ENCODE results near the gene GPR183.

The GPR183 gene

GRCh38 chr13:99294958-99295357, 12.2 kb downstream of the GPR183 start:
- H3K9ac ChIP-seq (ENCODE audit: low read depth, low read length) = no peak overlapping the region
- H3K4me1 ChIP-seq (ENCODE audit: control insufficient read depth, insufficient read depth, low read length) = peaks cover 3% of the 10 kb centered on the region; the same call in 1 of the 2 replicates
- H3K36me3 ChIP-seq (ENCODE audit: control insufficient read depth, insufficient read depth, low read length) = 0 out of 2 replicates have a peak, but pooled peaks cover 3% of the 10 kb centered on the region

GRCh38 chr13:99294198-99294597, 13.0 kb downstream of the GPR183 start:
- Histone ChIP-seq H3K27ac (ENCODE audit: low read depth, low read length) (no peak overlapping the region), H3K9me3 (ENCODE audit: control insufficient read depth, insufficient read depth, low read length) (no peaks in the 10 kb centered on the region), H3K4me1 (ENCODE audit: control insufficient read depth, insufficient read depth, low read length) (no peaks in the 10 kb centered on the region; the same call in 1 of the 2 replicates), H3K27me3 (ENCODE audit: control insufficient read depth, insufficient read depth, low read length) (no peaks in the 10 kb centered on the region), H3K9ac (ENCODE audit: low read depth, low read length) (no peak overlapping the region), H3K4me3 (ENCODE audit: low read depth, low read length) (no peak overlapping the region), H3K36me3 (ENCODE audit: control insufficient read depth, insufficient read depth, low read length) (0 out of 2 replicates have a peak, but pooled peaks cover 3% of the 10 kb centered on the region)

More at GRCh38 chr13:99294958-99295357, 12.2 kb downstream of the GPR183 start:
- H3K9me3 ChIP-seq (ENCODE audit: control insufficient read depth, insufficient read depth, low read length) = no peaks in the 10 kb centered on the region
- H3K27ac ChIP-seq (ENCODE audit: low read depth, low read length) = no peak overlapping the region
- H3K27me3 ChIP-seq (ENCODE audit: control insufficient read depth, insufficient read depth, low read length) = no peaks in the 10 kb centered on the region
- no peak overlapping the region for H3K4me3 ChIP-seq (ENCODE audit: low read depth, low read length)

GRCh38 chr13:99293178-99293577, 14.0 kb downstream of the GPR183 start:
- H3K36me3 ChIP-seq (ENCODE audit: control insufficient read depth, insufficient read depth, low read length) = 0 out of 2 replicates have a peak, but pooled peaks cover 3% of the 10 kb centered on the region
- no peaks in the 10 kb centered on the region for H3K9me3 ChIP-seq (ENCODE audit: control insufficient read depth, insufficient read depth, low read length)
- no peak overlapping the region for H3K9ac ChIP-seq (ENCODE audit: low read depth, low read length)
- no peaks in the 10 kb centered on the region for H3K27me3 ChIP-seq (ENCODE audit: control insufficient read depth, insufficient read depth, low read length)
- H3K27ac ChIP-seq (ENCODE audit: low read depth, low read length) = no peak overlapping the region
- no peaks in the 10 kb centered on the region; the same call in 1 of the 2 replicates for H3K4me1 ChIP-seq (ENCODE audit: control insufficient read depth, insufficient read depth, low read length)
- H3K4me3 ChIP-seq (ENCODE audit: low read depth, low read length) = no peak overlapping the region

- H3K36me3 ChIP-seq (ENCODE audit: control insufficient read depth, insufficient read depth, low read length) = 0 out of 2 replicates have a peak, but pooled peaks cover 8% of the 10 kb centered on the region
- no peak overlapping the region for H3K4me3 ChIP-seq (ENCODE audit: low read depth, low read length)
- H3K9me3 ChIP-seq (ENCODE audit: control insufficient read depth, insufficient read depth, low read length) = no peaks in the 10 kb centered on the region
- H3K27me3 ChIP-seq (ENCODE audit: control insufficient read depth, insufficient read depth, low read length) = no peaks in the 10 kb centered on the region
- H3K27ac ChIP-seq (ENCODE audit: low read depth, low read length) = no peak overlapping the region
- H3K9ac ChIP-seq (ENCODE audit: low read depth, low read length) = no peak overlapping the region
- H3K4me1 ChIP-seq (ENCODE audit: control insufficient read depth, insufficient read depth, low read length) = no peaks in the 10 kb centered on the region
Measured at GRCh38 chr13:99290894-99291293, 16.3 kb downstream of the GPR183 start.

- no peaks in the 10 kb centered on the region for H3K27me3 ChIP-seq (ENCODE audit: control insufficient read depth, insufficient read depth, low read length)
- H3K36me3 ChIP-seq (ENCODE audit: control insufficient read depth, insufficient read depth, low read length) = 0 out of 2 replicates have a peak, but pooled peaks cover 5% of the 10 kb centered on the region
- no peak overlapping the region for H3K4me3 ChIP-seq (ENCODE audit: low read depth, low read length)
- H3K9ac ChIP-seq (ENCODE audit: low read depth, low read length) = no peak overlapping the region
- H3K9me3 ChIP-seq (ENCODE audit: control insufficient read depth, insufficient read depth, low read length) = no peaks in the 10 kb centered on the region
- H3K4me1 ChIP-seq (ENCODE audit: control insufficient read depth, insufficient read depth, low read length) = no peaks in the 10 kb centered on the region
- H3K27ac ChIP-seq (ENCODE audit: low read depth, low read length) = no peak overlapping the region
Measured at GRCh38 chr13:99289674-99290337, 17.4 kb downstream of the GPR183 start.

GRCh38 chr13:99289271-99289670, 17.9 kb downstream of the GPR183 start:
- H3K4me3 ChIP-seq (ENCODE audit: low read depth, low read length) = no peak overlapping the region
- no peak overlapping the region for H3K27ac ChIP-seq (ENCODE audit: low read depth, low read length)
- no peaks in the 10 kb centered on the region for H3K9me3 ChIP-seq (ENCODE audit: control insufficient read depth, insufficient read depth, low read length)
- no peaks in the 10 kb centered on the region for H3K4me1 ChIP-seq (ENCODE audit: control insufficient read depth, insufficient read depth, low read length)
- 0 out of 2 replicates have a peak, but pooled peaks cover 5% of the 10 kb centered on the region for H3K36me3 ChIP-seq (ENCODE audit: control insufficient read depth, insufficient read depth, low read length)
- H3K27me3 ChIP-seq (ENCODE audit: control insufficient read depth, insufficient read depth, low read length) = no peaks in the 10 kb centered on the region
- H3K9ac ChIP-seq (ENCODE audit: low read depth, low read length) = no peak overlapping the region

GRCh38 chr13:99288089-99288488, 19.1 kb downstream of the GPR183 start:
- Histone ChIP-seq H3K9ac (ENCODE audit: low read depth, low read length) (no peak overlapping the region), H3K36me3 (ENCODE audit: control insufficient read depth, insufficient read depth, low read length) (0 out of 2 replicates have a peak, but pooled peaks cover 5% of the 10 kb centered on the region), H3K27me3 (ENCODE audit: control insufficient read depth, insufficient read depth, low read length) (no peaks in the 10 kb centered on the region), H3K4me3 (ENCODE audit: low read depth, low read length) (no peak overlapping the region), H3K4me1 (ENCODE audit: control insufficient read depth, insufficient read depth, low read length) (no peaks in the 10 kb centered on the region), H3K9me3 (ENCODE audit: control insufficient read depth, insufficient read depth, low read length) (no peaks in the 10 kb centered on the region), H3K27ac (ENCODE audit: low read depth, low read length) (no peak overlapping the region)

GRCh38 chr13:99287551-99287950, 19.6 kb downstream of the GPR183 start:
- no peaks in the 10 kb centered on the region for H3K4me1 ChIP-seq (ENCODE audit: control insufficient read depth, insufficient read depth, low read length)
- H3K9ac ChIP-seq (ENCODE audit: low read depth, low read length) = no peak overlapping the region
- H3K4me3 ChIP-seq (ENCODE audit: low read depth, low read length) = no peak overlapping the region
- 0 out of 2 replicates have a peak, but pooled peaks cover 5% of the 10 kb centered on the region for H3K36me3 ChIP-seq (ENCODE audit: control insufficient read depth, insufficient read depth, low read length)
- H3K27me3 ChIP-seq (ENCODE audit: control insufficient read depth, insufficient read depth, low read length) = no peaks in the 10 kb centered on the region
- no peaks in the 10 kb centered on the region for H3K9me3 ChIP-seq (ENCODE audit: control insufficient read depth, insufficient read depth, low read length)
- no peak overlapping the region for H3K27ac ChIP-seq (ENCODE audit: low read depth, low read length)

- Histone ChIP-seq H3K4me3 (ENCODE audit: low read depth, low read length) (no peak overlapping the region), H3K27ac (ENCODE audit: low read depth, low read length) (no peak overlapping the region), H3K9me3 (ENCODE audit: control insufficient read depth, insufficient read depth, low read length) (no peaks in the 10 kb centered on the region), H3K9ac (ENCODE audit: low read depth, low read length) (no peak overlapping the region), H3K27me3 (ENCODE audit: control insufficient read depth, insufficient read depth, low read length) (no peaks in the 10 kb centered on the region), H3K36me3 (ENCODE audit: control insufficient read depth, insufficient read depth, low read length) (0 out of 2 replicates have a peak, but pooled peaks cover 5% of the 10 kb centered on the region), H3K4me1 (ENCODE audit: control insufficient read depth, insufficient read depth, low read length) (no peaks in the 10 kb centered on the region)
Measured at GRCh38 chr13:99285432-99286182, 21.6 kb downstream of the GPR183 start.

GRCh38 chr13:99282264-99283231, 24.7 kb downstream of the GPR183 start:
- Histone ChIP-seq H3K27me3 (ENCODE audit: control insufficient read depth, insufficient read depth, low read length) (no peaks in the 10 kb centered on the region), H3K4me3 (ENCODE audit: low read depth, low read length) (no peak overlapping the region), H3K27ac (ENCODE audit: low read depth, low read length) (no peak overlapping the region), H3K36me3 (ENCODE audit: control insufficient read depth, insufficient read depth, low read length) (0 out of 2 replicates have a peak, but pooled peaks cover 4% of the 10 kb centered on the region), H3K9ac (ENCODE audit: low read depth, low read length) (no peak overlapping the region), H3K4me1 (ENCODE audit: control insufficient read depth, insufficient read depth, low read length) (peaks cover 6% of the 10 kb centered on the region; the same call in 1 of the 2 replicates), H3K9me3 (ENCODE audit: control insufficient read depth, insufficient read depth, low read length) (no peaks in the 10 kb centered on the region)

Data from HUES48 (cell line).